ENCODE measurements around the gene NUMB. TPM values are rescaled to one million over a fixed set of nuclear protein-coding genes. Genes with fewer than 3 reads are reported as not detected.
"Not testable (repeated sequence)": the region's sequence is repeated elsewhere in the genome, so short reads cannot be mapped to it uniquely, and the experiment has no call there.

NUMB gene
- total RNA-seq, 1 experiment from 2014 or later = 42.0 TPM

GRCh38 chr14:73422515-73422914 lies 35.8 kb downstream of the NUMB start:
- TF ChIP-seq SP1 (CRISPR knock-in tag; conservative IDR thresholded peaks at IDR 0.05) = no peak
- TF ChIP-seq MYBL2 (CRISPR knock-in tag; IDR thresholded peaks at IDR 0.05) = no peak
- TF ChIP-seq FOXJ3 (CRISPR knock-in tag; IDR thresholded peaks at IDR 0.05; ENCODE audit: borderline replicate concordance) = no peak
- no peak for TF ChIP-seq ZNF671 (CRISPR knock-in tag; IDR thresholded peaks at IDR 0.05)
- TF ChIP-seq STAT6 (CRISPR knock-in tag; conservative IDR thresholded peaks at IDR 0.05; ENCODE audit: low read depth) = no peak
- Mint-ChIP-seq H3K27me3 (ENCODE audit: low read depth) (no peaks in the 10 kb centered on the region), H3K27ac (peak overlapping the region; percentile 43), H3K9me3 (no peaks in the 10 kb centered on the region), H3K4me1 (peaks cover 10% of the 10 kb centered on the region), H3K36me3 (peaks cover 15% of the 10 kb centered on the region), H3K4me3 (no peak overlapping the region)
- ATAC-seq (no peak; the same call in 1 of the 2 replicates), DNase-seq (ENCODE audit: low spot score) (no peak)
- ChIA-PET POLR2A (no interaction called here), CTCF (no interaction called here)

- CTCF ChIA-PET = no interaction called here
- ATAC-seq (no peak), DNase-seq (ENCODE audit: low spot score) (no peak)
- H3K4me1 Mint-ChIP-seq = peaks cover 13% of the 10 kb centered on the region
- H3K9me3 Mint-ChIP-seq = peaks cover 9% of the 10 kb centered on the region
- TF ChIP-seq IRF1 (CRISPR knock-in tag; IDR thresholded peaks at IDR 0.05) (no peak), CREB1 (CRISPR knock-in tag; IDR thresholded peaks at IDR 0.05) (no peak), USF2 (CRISPR knock-in tag; IDR thresholded peaks at IDR 0.05) (no peak), NR2C2 (CRISPR knock-in tag; IDR thresholded peaks at IDR 0.05) (no peak), ZNF416 (CRISPR knock-in tag; IDR thresholded peaks at IDR 0.05) (no peak), MYBL2 (CRISPR knock-in tag; IDR thresholded peaks at IDR 0.05) (no peak), ZNF671 (CRISPR knock-in tag; IDR thresholded peaks at IDR 0.05) (no peak), AR (CRISPR knock-in tag; IDR thresholded peaks at IDR 0.05) (no peak), RORB (CRISPR knock-in tag; IDR thresholded peaks at IDR 0.05) (no peak), ZNF532 (CRISPR knock-in tag; IDR thresholded peaks at IDR 0.05; ENCODE audit: borderline replicate concordance) (no peak), KAT7 (CRISPR knock-in tag; IDR thresholded peaks at IDR 0.05; ENCODE audit: borderline replicate concordance) (no peak), GRHL2 (CRISPR knock-in tag; IDR thresholded peaks at IDR 0.05; ENCODE audit: insufficient replicate concordance, severe bottlenecking) (no peak), ZNF423 (CRISPR knock-in tag; IDR thresholded peaks at IDR 0.05) (no peak), ZNF512 (CRISPR knock-in tag; IDR thresholded peaks at IDR 0.05; ENCODE audit: borderline replicate concordance) (no peak)
- H3K27me3 Mint-ChIP-seq (ENCODE audit: low read depth) = no peaks in the 10 kb centered on the region
- peaks cover 27% of the 10 kb centered on the region for H3K36me3 Mint-ChIP-seq
- POLR2A ChIA-PET = no interaction called here
- H3K27ac Mint-ChIP-seq = no peak overlapping the region
- H3K4me3 Mint-ChIP-seq = no peak overlapping the region
Observed at GRCh38 chr14:73418227-73418626, 40.1 kb downstream of the NUMB start.

- H3K9me3 Mint-ChIP-seq, ATAC-seq, POLR2A ChIA-PET: not testable (repeated sequence)
Observed at GRCh38 chr14:73406248-73406647, 52.1 kb downstream of the NUMB start.

More at GRCh38 chr14:73406248-73406647, 52.1 kb downstream of the NUMB start:
- H3K27ac Mint-ChIP-seq; DNase-seq (ENCODE audit: low spot score); H3K4me3 Mint-ChIP-seq; H3K27me3 Mint-ChIP-seq (ENCODE audit: low read depth); H3K4me1 Mint-ChIP-seq; CTCF ChIA-PET: not testable (repeated sequence)
- H3K36me3 Mint-ChIP-seq = peaks cover 24% of the 10 kb centered on the region

Measured in WTC11 (cell line).